Measurements from ENCODE around the gene COL25A1. TPM values are rescaled to one million over a fixed set of nuclear protein-coding genes. Genes with fewer than 3 reads are reported as not detected.
"Not testable (repeated sequence)": the region's sequence is repeated elsewhere in the genome, so short reads cannot be mapped to it uniquely, and the experiment has no call there.

The COL25A1 gene
- total RNA-seq, 2 donors from 2014 or later = 0.05 to 0.14 TPM

DNA sequence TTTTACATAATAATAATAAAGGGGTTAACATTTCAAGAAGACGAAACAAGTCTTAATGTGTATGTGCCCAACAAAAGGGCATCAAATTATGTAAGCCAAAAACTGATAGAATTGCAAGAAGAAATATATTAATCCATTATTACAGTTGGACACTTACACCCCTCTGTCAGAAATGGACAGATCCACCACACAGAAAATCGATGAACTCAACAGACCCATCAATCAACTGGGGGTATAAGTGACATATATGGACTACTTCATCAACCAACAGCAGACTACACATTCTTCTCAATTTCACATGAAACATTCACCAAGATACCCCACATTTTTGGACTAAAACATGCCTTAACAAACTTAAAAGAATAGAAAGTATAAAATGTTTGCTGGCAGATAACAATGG lies 183.8 kb downstream of the COL25A1 start:
- Mint-ChIP-seq H3K36me3 (ENCODE audit: insufficient read depth in 2 of 2) (no peaks in the 10 kb centered on the region), H3K9me3 (no peaks in the 10 kb centered on the region), H3K4me1 (ENCODE audit: low read depth) (no peaks in the 10 kb centered on the region), H3K27ac (no peak overlapping the region), H3K4me3 (no peak overlapping the region), H3K27me3 (ENCODE audit: low read depth) (peaks cover 9% of the 10 kb centered on the region)
- DNase-seq (no peak), ATAC-seq (replicated peaks in 1 of 2) (no peak)

GRCh38 chr4:109114501-109114900 lies 188.0 kb downstream of the COL25A1 start:
- no peak for ATAC-seq (replicated peaks in 1 of 2)
- peaks cover 9% of the 10 kb centered on the region for H3K27me3 Mint-ChIP-seq (ENCODE audit: low read depth)
- H3K36me3 Mint-ChIP-seq (ENCODE audit: insufficient read depth in 2 of 2) = no peaks in the 10 kb centered on the region
- H3K9me3 Mint-ChIP-seq = no peaks in the 10 kb centered on the region
- H3K27ac Mint-ChIP-seq = no peak overlapping the region
- H3K4me3 Mint-ChIP-seq = no peak overlapping the region
- H3K4me1 Mint-ChIP-seq (ENCODE audit: low read depth) = no peaks in the 10 kb centered on the region
- DNase-seq = no peak

DNA sequence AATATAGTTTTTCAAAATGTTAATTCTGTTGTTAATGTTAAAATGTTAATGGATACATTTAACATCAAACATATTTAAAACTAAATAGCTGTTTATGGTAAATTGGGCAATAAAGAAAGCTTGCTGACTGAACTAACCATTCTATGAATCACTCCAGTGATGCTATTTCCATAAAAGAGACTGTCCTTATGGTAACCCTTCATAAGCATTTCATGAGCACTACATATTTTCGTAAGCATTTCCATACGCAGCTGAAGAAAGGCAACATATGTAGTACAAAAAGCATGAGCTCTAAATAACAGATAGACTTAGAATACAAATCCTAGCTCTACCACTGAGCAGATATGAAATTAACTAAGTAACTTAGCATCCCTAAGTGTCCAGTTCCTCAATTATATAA lies 188.9 kb downstream of the COL25A1 start:
- DNase-seq (no peak), ATAC-seq (replicated peaks in 1 of 2) (no peak)
- Mint-ChIP-seq H3K4me3 (no peak overlapping the region), H3K4me1 (ENCODE audit: low read depth) (no peaks in the 10 kb centered on the region), H3K27ac (no peak overlapping the region), H3K27me3 (ENCODE audit: low read depth) (peaks cover 9% of the 10 kb centered on the region), H3K9me3 (no peaks in the 10 kb centered on the region), H3K36me3 (ENCODE audit: insufficient read depth in 2 of 2) (no peaks in the 10 kb centered on the region)

DNA sequence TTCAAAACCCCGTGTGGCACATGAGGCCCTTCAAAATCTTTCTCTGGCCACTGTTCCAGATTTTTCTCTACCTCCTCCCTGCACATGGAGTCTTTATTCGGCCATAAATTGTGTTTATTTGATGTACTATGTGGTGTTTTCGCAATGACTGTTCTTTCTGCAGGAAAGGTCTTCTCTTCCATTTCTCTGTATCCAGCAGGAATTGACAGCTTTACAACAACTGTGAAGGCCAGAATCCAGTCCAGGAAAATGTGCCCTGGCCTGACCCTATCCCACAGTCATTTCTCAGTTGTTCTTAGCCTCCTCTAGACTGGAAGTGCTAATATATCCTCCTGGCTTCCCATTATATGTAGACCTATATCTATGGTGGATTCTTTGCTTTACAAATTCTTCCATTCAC lies 191.4 kb downstream of the COL25A1 start:
- no peaks in the 10 kb centered on the region for H3K36me3 Mint-ChIP-seq (ENCODE audit: insufficient read depth in 2 of 2)
- DNase-seq (no peak), ATAC-seq (replicated peaks in 1 of 2) (no peak)
- no peaks in the 10 kb centered on the region for H3K9me3 Mint-ChIP-seq
- H3K27me3 Mint-ChIP-seq (ENCODE audit: low read depth) = peaks cover 8% of the 10 kb centered on the region
- no peaks in the 10 kb centered on the region for H3K4me1 Mint-ChIP-seq (ENCODE audit: low read depth)
- H3K27ac Mint-ChIP-seq = no peak overlapping the region
- H3K4me3 Mint-ChIP-seq = no peak overlapping the region

- not testable (repeated sequence) for H3K4me3 Mint-ChIP-seq; H3K27ac Mint-ChIP-seq; H3K36me3 Mint-ChIP-seq (ENCODE audit: insufficient read depth in 2 of 2); H3K4me1 Mint-ChIP-seq (ENCODE audit: low read depth); H3K27me3 Mint-ChIP-seq (ENCODE audit: low read depth); DNase-seq; H3K9me3 Mint-ChIP-seq; ATAC-seq (replicated peaks in 1 of 2)
These were observed 194.2 kb downstream of the COL25A1 start for GRCh38 chr4:109108215-109108614.

GRCh38 chr4:109094056-109094455 lies 208.4 kb downstream of the COL25A1 start:
- no peaks in the 10 kb centered on the region for H3K4me1 Mint-ChIP-seq (ENCODE audit: low read depth)
- ATAC-seq (replicated peaks in 1 of 2) = no peak
- no peak for DNase-seq
- no peak overlapping the region for H3K27ac Mint-ChIP-seq
- H3K27me3 Mint-ChIP-seq (ENCODE audit: low read depth) = no peaks in the 10 kb centered on the region
- H3K4me3 Mint-ChIP-seq = no peak overlapping the region
- no peaks in the 10 kb centered on the region for H3K36me3 Mint-ChIP-seq (ENCODE audit: insufficient read depth in 2 of 2)
- no peaks in the 10 kb centered on the region for H3K9me3 Mint-ChIP-seq

- no peak for ATAC-seq (replicated peaks in 1 of 2)
- no peak overlapping the region for H3K27ac Mint-ChIP-seq
- no peaks in the 10 kb centered on the region for H3K9me3 Mint-ChIP-seq
- DNase-seq = no peak
- no peaks in the 10 kb centered on the region for H3K4me1 Mint-ChIP-seq (ENCODE audit: low read depth)
- H3K4me3 Mint-ChIP-seq = no peak overlapping the region
- no peaks in the 10 kb centered on the region for H3K36me3 Mint-ChIP-seq (ENCODE audit: insufficient read depth in 2 of 2)
- H3K27me3 Mint-ChIP-seq (ENCODE audit: low read depth) = peaks cover under 1% of the 10 kb centered on the region
These were observed 210.6 kb downstream of the COL25A1 start for GRCh38 chr4:109091727-109092409.

GRCh38 chr4:109083911-109084310 lies 218.5 kb downstream of the COL25A1 start:
- H3K27me3 Mint-ChIP-seq (ENCODE audit: low read depth) = peaks cover 22% of the 10 kb centered on the region
- H3K9me3 Mint-ChIP-seq = no peaks in the 10 kb centered on the region
- no peak overlapping the region for H3K4me3 Mint-ChIP-seq
- no peak overlapping the region for H3K27ac Mint-ChIP-seq
- H3K4me1 Mint-ChIP-seq (ENCODE audit: low read depth) = peaks cover 11% of the 10 kb centered on the region
- H3K36me3 Mint-ChIP-seq (ENCODE audit: insufficient read depth in 2 of 2) = no peaks in the 10 kb centered on the region
- no peak for ATAC-seq (replicated peaks in 1 of 2)
- DNase-seq = no peak

DNA sequence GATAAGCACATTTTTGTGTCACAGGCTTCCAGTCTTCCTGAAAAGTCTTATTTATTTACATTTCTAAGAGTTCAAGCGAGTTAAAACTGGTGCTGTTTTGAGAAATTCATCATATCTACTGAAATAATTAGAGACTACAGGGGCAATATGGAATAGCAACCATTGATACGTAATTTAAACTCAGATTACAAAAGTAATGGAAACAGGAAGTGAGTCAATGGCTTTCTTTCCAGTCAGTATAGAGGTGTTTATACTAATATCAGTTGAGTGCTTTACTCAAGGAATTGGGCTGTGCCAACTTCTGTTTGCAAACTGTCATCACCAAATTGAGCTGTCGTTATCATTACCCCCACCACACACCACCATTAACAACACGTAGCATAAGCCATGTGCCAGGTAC lies 222.7 kb downstream of the COL25A1 start:
- Mint-ChIP-seq H3K27ac (no peak overlapping the region), H3K4me3 (no peak overlapping the region), H3K36me3 (ENCODE audit: insufficient read depth in 2 of 2) (no peaks in the 10 kb centered on the region), H3K27me3 (ENCODE audit: low read depth) (peaks cover 7% of the 10 kb centered on the region), H3K4me1 (ENCODE audit: low read depth) (peaks cover 11% of the 10 kb centered on the region), H3K9me3 (no peaks in the 10 kb centered on the region)
- DNase-seq (no peak), ATAC-seq (replicated peaks in 1 of 2) (no peak)

- DNase-seq = no peak
These were observed 223.3 kb downstream of the COL25A1 start for GRCh38 chr4:109079201-109079600.

GRCh38 chr4:109078724-109079123 lies 223.7 kb downstream of the COL25A1 start:
- no peak for DNase-seq
- H3K4me1 Mint-ChIP-seq (ENCODE audit: low read depth) = peaks cover 11% of the 10 kb centered on the region
- no peaks in the 10 kb centered on the region for H3K9me3 Mint-ChIP-seq
- H3K36me3 Mint-ChIP-seq (ENCODE audit: insufficient read depth in 2 of 2) = no peaks in the 10 kb centered on the region
- peaks cover 7% of the 10 kb centered on the region for H3K27me3 Mint-ChIP-seq (ENCODE audit: low read depth)
- no peak for ATAC-seq (replicated peaks in 1 of 2)
- H3K27ac Mint-ChIP-seq = no peak overlapping the region
- H3K4me3 Mint-ChIP-seq = no peak overlapping the region

More at GRCh38 chr4:109079201-109079600, 223.3 kb downstream of the COL25A1 start:
- no peak for ATAC-seq (replicated peaks in 1 of 2)
- H3K27me3 Mint-ChIP-seq (ENCODE audit: low read depth) = peaks cover 7% of the 10 kb centered on the region
- H3K4me3 Mint-ChIP-seq = no peak overlapping the region
- no peaks in the 10 kb centered on the region for H3K9me3 Mint-ChIP-seq
- peaks cover 11% of the 10 kb centered on the region for H3K4me1 Mint-ChIP-seq (ENCODE audit: low read depth)
- H3K27ac Mint-ChIP-seq = no peak overlapping the region
- no peaks in the 10 kb centered on the region for H3K36me3 Mint-ChIP-seq (ENCODE audit: insufficient read depth in 2 of 2)

- Mint-ChIP-seq H3K27me3 (ENCODE audit: low read depth) (peaks cover 7% of the 10 kb centered on the region), H3K9me3 (no peaks in the 10 kb centered on the region), H3K4me1 (ENCODE audit: low read depth) (peaks cover 11% of the 10 kb centered on the region), H3K27ac (no peak overlapping the region), H3K4me3 (no peak overlapping the region), H3K36me3 (ENCODE audit: insufficient read depth in 2 of 2) (no peaks in the 10 kb centered on the region)
- no peak for ATAC-seq (replicated peaks in 1 of 2)
- no peak for DNase-seq
These were observed 225.0 kb downstream of the COL25A1 start for GRCh38 chr4:109077505-109077904.

DNA sequence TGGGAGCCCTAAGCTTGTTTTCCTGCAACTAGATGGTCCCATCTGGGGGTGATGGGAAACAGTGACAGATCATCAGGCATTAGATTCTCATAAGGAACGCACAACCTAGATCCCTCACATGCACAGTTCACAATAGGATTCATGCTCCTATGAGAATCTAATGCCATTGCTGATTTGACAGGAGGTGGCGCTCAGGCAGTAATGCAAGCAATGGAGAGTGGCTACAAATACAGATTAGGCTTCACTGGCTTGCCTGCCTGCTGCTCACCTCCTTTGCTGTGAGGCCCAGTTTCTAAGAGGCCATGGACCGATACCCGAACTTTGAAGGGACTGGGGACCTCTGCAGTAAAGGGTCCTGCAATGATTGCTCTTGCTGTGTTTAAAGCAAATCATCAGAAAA lies 225.7 kb downstream of the COL25A1 start:
- not testable (repeated sequence) for H3K36me3 Mint-ChIP-seq (ENCODE audit: insufficient read depth in 2 of 2); DNase-seq; H3K9me3 Mint-ChIP-seq; ATAC-seq (replicated peaks in 1 of 2); H3K27me3 Mint-ChIP-seq (ENCODE audit: low read depth); H3K27ac Mint-ChIP-seq; H3K4me3 Mint-ChIP-seq
- peaks cover 11% of the 10 kb centered on the region for H3K4me1 Mint-ChIP-seq (ENCODE audit: low read depth)

DNA sequence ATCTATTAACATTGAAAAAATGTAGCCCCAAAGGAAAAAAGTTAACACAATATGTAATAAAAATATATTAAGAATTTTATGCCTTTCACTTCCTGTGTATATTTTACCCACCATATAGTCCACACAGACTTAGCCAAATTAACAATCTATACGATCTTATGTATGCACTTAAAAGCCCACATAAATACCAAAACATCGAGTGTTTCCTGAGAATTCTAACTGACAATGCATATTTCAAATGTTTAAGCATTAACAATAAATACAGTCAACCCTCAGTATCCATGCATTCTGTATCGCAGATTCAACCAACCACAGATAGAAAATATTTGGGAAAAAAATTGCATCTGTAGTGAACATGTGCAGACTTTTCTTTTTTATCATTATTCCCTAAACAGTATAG lies 226.8 kb downstream of the COL25A1 start:
- no peak for ATAC-seq (replicated peaks in 1 of 2)
- no peak overlapping the region for H3K27ac Mint-ChIP-seq
- H3K36me3 Mint-ChIP-seq (ENCODE audit: insufficient read depth in 2 of 2) = no peaks in the 10 kb centered on the region
- H3K9me3 Mint-ChIP-seq = no peaks in the 10 kb centered on the region
- no peak overlapping the region for H3K4me3 Mint-ChIP-seq
- H3K27me3 Mint-ChIP-seq (ENCODE audit: low read depth) = no peaks in the 10 kb centered on the region
- DNase-seq = no peak
- peaks cover 11% of the 10 kb centered on the region for H3K4me1 Mint-ChIP-seq (ENCODE audit: low read depth)
